SK-N-SH (cell line): ENCODE measurements around the gene TTLL6.

ENCODE experiments used
- CTCF ChIP-seq: fragments of 200-600 bp; sonication (generic); IDR thresholded peaks from 2 replicates; pipeline ENCODE4 v1.6.1; 2017; ENCODE audit warnings: antibody characterized with exemption, mild to moderate bottlenecking, moderate library complexity
- EP300 ChIP-seq, 2 experiments: IDR thresholded peaks; 2 replicates each; pipeline versions ENCODE4 v1.4.0 to v1.6.1; 2012; ENCODE audit warnings: borderline replicate concordance in 1 of 2, low read depth in 1 of 2, low read length in 1 of 2
- FOXJ3 ChIP-seq: sonication (generic); formaldehyde crosslinking; IDR thresholded peaks from 2 replicates; pipeline ENCODE4 v1.5.1; 2020; ENCODE audit warnings: mild to moderate bottlenecking, missing genetic modification reagents
- NRF1 ChIP-seq: IDR thresholded peaks from 2 replicates; pipeline ENCODE4 v1.6.1; 2012; ENCODE audit warnings: low read depth, mild to moderate bottlenecking, low read length
- REST ChIP-seq: IDR thresholded peaks from 2 replicates; pipeline ENCODE4 v1.6.1; 2012; ENCODE audit warnings: mild to moderate bottlenecking, low read depth, low read length, moderate library complexity
- USF2 ChIP-seq: fragments of 150-350 bp; IDR thresholded peaks from 2 replicates; pipeline ENCODE4 v1.6.1; 2017; ENCODE audit warnings: antibody characterized with exemption, low read length, low read depth, borderline replicate concordance

DNA sequence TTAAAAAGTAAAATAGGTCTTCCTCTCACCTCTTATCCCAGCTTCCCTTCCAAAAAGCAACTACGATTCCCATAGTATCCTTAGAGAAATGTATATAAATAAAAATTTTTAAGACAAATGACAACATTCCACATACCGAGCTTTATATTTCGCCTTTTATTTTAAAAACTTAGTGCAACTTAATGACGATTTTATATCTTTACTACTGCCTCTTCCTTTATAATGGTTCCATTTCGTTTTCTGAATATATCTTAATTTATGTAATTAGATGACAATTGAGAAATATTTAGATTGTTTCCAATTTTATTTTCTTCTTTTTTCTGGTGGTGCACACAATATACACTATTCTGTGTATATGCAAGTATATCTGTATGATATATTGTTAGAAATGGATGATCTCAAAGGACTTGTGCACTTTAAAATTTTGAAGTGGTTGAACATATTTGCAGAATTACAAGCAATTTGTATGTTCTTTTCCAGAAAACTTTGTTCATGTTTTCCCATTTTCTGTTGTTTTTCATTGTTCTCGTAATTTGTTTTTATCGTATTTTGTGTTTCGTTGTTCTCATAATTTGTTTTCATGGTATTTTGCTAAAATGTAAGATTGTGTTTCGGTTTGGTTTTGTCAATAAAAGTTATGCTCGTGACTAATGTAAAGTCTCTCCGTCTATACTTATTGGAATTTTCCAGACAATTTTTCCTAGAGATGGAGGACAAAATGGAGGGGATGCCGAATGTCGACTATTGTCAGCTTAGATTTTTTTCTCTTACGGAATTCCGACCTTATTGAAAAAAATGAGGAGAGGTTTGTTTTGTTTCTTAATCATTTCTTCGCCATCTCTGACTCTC, 68.1 kb downstream of the TTLL6 start:
- no peak for TF ChIP-seq CTCF
- no peak for TF ChIP-seq FOXJ3 (CRISPR knock-in tag)
- TF ChIP-seq NRF1 = no peak
- TF ChIP-seq USF2 = no peak
- TF ChIP-seq EP300 (IDR thresholded peaks at IDR 0.05; ENCODE audit: borderline replicate concordance in 1 of 2, low read depth in 1 of 2, low read length in 1 of 2) = no peak
- no peak for TF ChIP-seq REST
